ENCODE results near the gene ABLIM1.

Gene ABLIM1

GRCh38 chr10:114678336-114678735 is 20.3 kb upstream of the ABLIM1 start:
- H4K91ac ChIP-seq (ENCODE audit: low read length): no peak overlapping the region
- no peak overlapping the region for H3K27ac ChIP-seq (ENCODE audit: low read length, poor library complexity, severe bottlenecking)
- H3K18ac ChIP-seq (ENCODE audit: low read depth in 1 of 2, low read length in 2 of 2): no peak overlapping the region
- H3K4ac ChIP-seq (ENCODE audit: low read depth in 1 of 2, low read length in 2 of 2): no peak overlapping the region
- DNase-seq: no peak
- no peaks in the 10 kb centered on the region for H3K27me3 ChIP-seq (ENCODE audit: control insufficient read depth in 1 of 2, insufficient read depth in 1 of 2, low read length in 2 of 2)
- H2BK15ac ChIP-seq (ENCODE audit: low read depth, poor library complexity, severe bottlenecking): no peak overlapping the region
- no peak overlapping the region for H4K8ac ChIP-seq (ENCODE audit: low read length)
- no peaks in the 10 kb centered on the region for H3K36me3 ChIP-seq (ENCODE audit: control insufficient read depth in 1 of 2, insufficient read depth in 2 of 2, low read depth in 1 of 2, low read length in 2 of 2)
- no peak overlapping the region for H2AFZ ChIP-seq (ENCODE audit: low read depth, low read length)
- no peak overlapping the region for H2BK5ac ChIP-seq (ENCODE audit: low read depth, low read length, poor library complexity, severe bottlenecking)
- H3K23ac ChIP-seq (ENCODE audit: low read length in 2 of 2): no peak overlapping the region
- 90% methylated on average over 4 of the region's 4 CpGs for WGBS
- H3K9me3 ChIP-seq (ENCODE audit: control insufficient read depth, low read length): no peaks in the 10 kb centered on the region
- H3K4me1 ChIP-seq (ENCODE audit: control insufficient read depth, insufficient read depth, low read depth, low read length): peaks cover 5% of the 10 kb centered on the region
- no peak overlapping the region for H3K14ac ChIP-seq (ENCODE audit: low read length in 2 of 2)
- no peak overlapping the region for H2BK12ac ChIP-seq (ENCODE audit: low read length in 2 of 2)
- no peak overlapping the region for H3K4me3 ChIP-seq (ENCODE audit: insufficient read depth in 1 of 2, low read depth in 1 of 2, low read length in 2 of 2)
- no peak overlapping the region for H3K9ac ChIP-seq (ENCODE audit: low read length)
- H3K79me1 ChIP-seq (replicated peaks; ENCODE audit: low read length, poor library complexity, severe bottlenecking): peaks cover 3% of the 10 kb centered on the region
- H2BK120ac ChIP-seq (ENCODE audit: low read depth, low read length): no peak overlapping the region
- no peak overlapping the region for H2AK5ac ChIP-seq (ENCODE audit: low read length, severe bottlenecking)
- H3K4me2 ChIP-seq (ENCODE audit: low read length, poor library complexity, severe bottlenecking): no peak overlapping the region

- WGBS: 100% methylated on average over 2 of the region's 4 CpGs
- Histone ChIP-seq H3K14ac (ENCODE audit: low read length in 2 of 2) (no peak overlapping the region), H3K9me3 (ENCODE audit: control insufficient read depth, low read length) (no peaks in the 10 kb centered on the region), H3K4me1 (ENCODE audit: control insufficient read depth, insufficient read depth, low read depth, low read length) (no peaks in the 10 kb centered on the region), H4K91ac (ENCODE audit: low read length) (no peak overlapping the region), H2AK5ac (ENCODE audit: low read length, severe bottlenecking) (no peak overlapping the region), H3K4me3 (ENCODE audit: insufficient read depth in 1 of 2, low read depth in 1 of 2, low read length in 2 of 2) (no peak overlapping the region), H3K36me3 (ENCODE audit: control insufficient read depth in 1 of 2, insufficient read depth in 2 of 2, low read depth in 1 of 2, low read length in 2 of 2) (no peaks in the 10 kb centered on the region), H2BK12ac (ENCODE audit: low read length in 2 of 2) (no peak overlapping the region), H3K79me1 (replicated peaks; ENCODE audit: low read length, poor library complexity, severe bottlenecking) (no peaks in the 10 kb centered on the region), H3K4ac (ENCODE audit: low read depth in 1 of 2, low read length in 2 of 2) (no peak overlapping the region), H3K4me2 (ENCODE audit: low read length, poor library complexity, severe bottlenecking) (no peak overlapping the region), H3K27ac (ENCODE audit: low read length, poor library complexity, severe bottlenecking) (no peak overlapping the region), H3K18ac (ENCODE audit: low read depth in 1 of 2, low read length in 2 of 2) (no peak overlapping the region), H2BK5ac (ENCODE audit: low read depth, low read length, poor library complexity, severe bottlenecking) (no peak overlapping the region), H4K8ac (ENCODE audit: low read length) (no peak overlapping the region), H2BK120ac (ENCODE audit: low read depth, low read length) (no peak overlapping the region), H2AFZ (ENCODE audit: low read depth, low read length) (no peak overlapping the region), H2BK15ac (ENCODE audit: low read depth, poor library complexity, severe bottlenecking) (no peak overlapping the region), H3K23ac (ENCODE audit: low read length in 2 of 2) (no peak overlapping the region), H3K27me3 (ENCODE audit: control insufficient read depth in 1 of 2, insufficient read depth in 1 of 2, low read length in 2 of 2) (no peaks in the 10 kb centered on the region), H3K9ac (ENCODE audit: low read length) (no peak overlapping the region)
- no peak for DNase-seq
Measured at GRCh38 chr10:114674346-114674745, 16.3 kb upstream of the ABLIM1 start.

- H3K18ac ChIP-seq (ENCODE audit: low read depth in 1 of 2, low read length in 2 of 2): no peak overlapping the region
- peak overlapping the region; percentile 56 for H2AK5ac ChIP-seq (ENCODE audit: low read length, severe bottlenecking)
- H3K23ac ChIP-seq (ENCODE audit: low read length in 2 of 2): no peak overlapping the region
- H3K14ac ChIP-seq (ENCODE audit: low read length in 2 of 2): no peak overlapping the region
- H4K91ac ChIP-seq (ENCODE audit: low read length): no peak overlapping the region
- no peaks in the 10 kb centered on the region for H3K27me3 ChIP-seq (ENCODE audit: control insufficient read depth in 1 of 2, insufficient read depth in 1 of 2, low read length in 2 of 2)
- H2AFZ ChIP-seq (ENCODE audit: low read depth, low read length): no peak overlapping the region
- no peaks in the 10 kb centered on the region for H3K9me3 ChIP-seq (ENCODE audit: control insufficient read depth, low read length)
- DNase-seq: no peak
- no peak overlapping the region for H2BK12ac ChIP-seq (ENCODE audit: low read length in 2 of 2)
- H3K4me3 ChIP-seq (ENCODE audit: insufficient read depth in 1 of 2, low read depth in 1 of 2, low read length in 2 of 2): no peak overlapping the region
- WGBS: 82% methylated on average over 3 of the region's 3 CpGs
- no peak overlapping the region for H3K4me2 ChIP-seq (ENCODE audit: low read length, poor library complexity, severe bottlenecking)
- no peak overlapping the region for H3K27ac ChIP-seq (ENCODE audit: low read length, poor library complexity, severe bottlenecking)
- H3K36me3 ChIP-seq (ENCODE audit: control insufficient read depth in 1 of 2, insufficient read depth in 2 of 2, low read depth in 1 of 2, low read length in 2 of 2): no peaks in the 10 kb centered on the region
- H2BK120ac ChIP-seq (ENCODE audit: low read depth, low read length): no peak overlapping the region
- H3K4me1 ChIP-seq (ENCODE audit: control insufficient read depth, insufficient read depth, low read depth, low read length): peaks cover 3% of the 10 kb centered on the region
- no peak overlapping the region for H3K4ac ChIP-seq (ENCODE audit: low read depth in 1 of 2, low read length in 2 of 2)
- H3K9ac ChIP-seq (ENCODE audit: low read length): no peak overlapping the region
- no peak overlapping the region for H2BK15ac ChIP-seq (ENCODE audit: low read depth, poor library complexity, severe bottlenecking)
- no peak overlapping the region for H2BK5ac ChIP-seq (ENCODE audit: low read depth, low read length, poor library complexity, severe bottlenecking)
- peaks cover 6% of the 10 kb centered on the region for H3K79me1 ChIP-seq (replicated peaks; ENCODE audit: low read length, poor library complexity, severe bottlenecking)
- no peak overlapping the region for H4K8ac ChIP-seq (ENCODE audit: low read length)
Measured at GRCh38 chr10:114669648-114670047, 11.6 kb upstream of the ABLIM1 start.

- H3K27me3 ChIP-seq (ENCODE audit: control insufficient read depth in 1 of 2, insufficient read depth in 1 of 2, low read length in 2 of 2): no peaks in the 10 kb centered on the region
- no peak overlapping the region for H3K14ac ChIP-seq (ENCODE audit: low read length in 2 of 2)
- H3K36me3 ChIP-seq (ENCODE audit: control insufficient read depth in 1 of 2, insufficient read depth in 2 of 2, low read depth in 1 of 2, low read length in 2 of 2): no peaks in the 10 kb centered on the region
- no peak overlapping the region for H3K4ac ChIP-seq (ENCODE audit: low read depth in 1 of 2, low read length in 2 of 2)
- H4K91ac ChIP-seq (ENCODE audit: low read length): no peak overlapping the region
- H3K23ac ChIP-seq (ENCODE audit: low read length in 2 of 2): no peak overlapping the region
- no peak for DNase-seq
- H2AFZ ChIP-seq (ENCODE audit: low read depth, low read length): no peak overlapping the region
- H2BK5ac ChIP-seq (ENCODE audit: low read depth, low read length, poor library complexity, severe bottlenecking): no peak overlapping the region
- H3K4me3 ChIP-seq (ENCODE audit: insufficient read depth in 1 of 2, low read depth in 1 of 2, low read length in 2 of 2): no peak overlapping the region
- no peak overlapping the region for H2BK15ac ChIP-seq (ENCODE audit: low read depth, poor library complexity, severe bottlenecking)
- no peaks in the 10 kb centered on the region for H3K9me3 ChIP-seq (ENCODE audit: control insufficient read depth, low read length)
- WGBS: 91% methylated on average over 6 of the region's 6 CpGs
- no peak overlapping the region for H2AK5ac ChIP-seq (ENCODE audit: low read length, severe bottlenecking)
- no peak overlapping the region for H3K27ac ChIP-seq (ENCODE audit: low read length, poor library complexity, severe bottlenecking)
- H3K4me1 ChIP-seq (ENCODE audit: control insufficient read depth, insufficient read depth, low read depth, low read length): peaks cover 7% of the 10 kb centered on the region
- H3K9ac ChIP-seq (ENCODE audit: low read length): no peak overlapping the region
- H2BK120ac ChIP-seq (ENCODE audit: low read depth, low read length): no peak overlapping the region
- no peak overlapping the region for H4K8ac ChIP-seq (ENCODE audit: low read length)
- no peak overlapping the region for H3K18ac ChIP-seq (ENCODE audit: low read depth in 1 of 2, low read length in 2 of 2)
- no peak overlapping the region for H3K4me2 ChIP-seq (ENCODE audit: low read length, poor library complexity, severe bottlenecking)
- H3K79me1 ChIP-seq (replicated peaks; ENCODE audit: low read length, poor library complexity, severe bottlenecking): peaks cover 6% of the 10 kb centered on the region
- no peak overlapping the region for H2BK12ac ChIP-seq (ENCODE audit: low read length in 2 of 2)
Measured at GRCh38 chr10:114668375-114669080, 10.5 kb upstream of the ABLIM1 start.

Data from mesenchymal stem cell (in vitro differentiated cells and primary cell).